ENCODE data around the gene LRRC3B.
"Not testable (repeated sequence)": the region's sequence is repeated elsewhere in the genome, so short reads cannot be mapped to it uniquely, and the experiment has no call there.

Gene LRRC3B

GRCh38 chr3:26622621-26623418 lies at the start of gene LRRC3B:
Gene LRRC3B (plus strand): TSS chr3:26622772. CDS start chr3:26709673, 86,901 bp downstream.
- peak in 40 of 42 donors; percentile 16 to 77 (median 55) for DNase-seq
- intact Hi-C loops (cut with DNase I) = no loop called here

- intact Hi-C loops (cut with DNase I) = no loop called here
- no peak for DNase-seq
Measured at GRCh38 chr3:26574766-26575165, 47.8 kb upstream of the LRRC3B start.

DNA sequence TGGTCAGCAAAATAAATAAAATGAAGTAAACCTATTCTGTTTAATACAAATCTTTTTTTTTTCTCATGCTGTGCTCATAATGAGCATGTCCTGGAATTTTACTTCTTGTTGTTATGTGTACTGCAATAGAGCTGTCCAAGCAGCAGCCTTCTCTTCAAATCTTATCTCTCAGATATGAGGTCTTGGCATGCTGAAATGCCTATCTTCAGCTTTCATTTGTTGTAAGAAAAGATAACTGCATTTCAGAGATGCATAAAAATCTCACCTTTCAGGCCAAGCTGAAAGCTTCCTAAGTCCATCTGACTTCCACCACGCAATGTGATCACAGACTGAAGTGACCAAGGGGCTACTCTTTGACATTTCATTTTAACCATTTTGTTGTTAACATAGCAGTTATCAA lies 43.5 kb upstream of the LRRC3B start:
- intact Hi-C loops (cut with DNase I) = no loop called here
- DNase-seq = no peak

DNA sequence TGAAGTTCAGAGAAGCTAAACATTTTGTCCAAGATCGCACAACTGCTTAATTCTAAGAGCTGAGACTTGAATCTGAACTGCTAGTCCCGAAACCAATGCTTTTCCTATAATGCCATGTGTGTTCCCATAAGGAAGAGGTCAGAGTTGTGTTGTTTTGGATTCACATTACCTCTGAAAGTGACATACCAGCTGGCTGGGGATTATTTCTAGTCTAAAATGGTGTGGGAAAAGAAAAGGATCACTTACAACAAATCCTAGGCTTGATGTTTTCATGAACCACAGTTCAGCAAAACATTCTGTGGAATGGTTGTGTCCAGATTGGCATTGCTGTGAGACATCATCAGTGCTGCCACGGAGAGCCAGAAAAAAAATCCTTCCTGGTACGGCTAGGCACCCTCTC lies 35.0 kb upstream of the LRRC3B start:
- intact Hi-C loops (cut with DNase I) = no loop called here
- DNase-seq = no peak

DNA sequence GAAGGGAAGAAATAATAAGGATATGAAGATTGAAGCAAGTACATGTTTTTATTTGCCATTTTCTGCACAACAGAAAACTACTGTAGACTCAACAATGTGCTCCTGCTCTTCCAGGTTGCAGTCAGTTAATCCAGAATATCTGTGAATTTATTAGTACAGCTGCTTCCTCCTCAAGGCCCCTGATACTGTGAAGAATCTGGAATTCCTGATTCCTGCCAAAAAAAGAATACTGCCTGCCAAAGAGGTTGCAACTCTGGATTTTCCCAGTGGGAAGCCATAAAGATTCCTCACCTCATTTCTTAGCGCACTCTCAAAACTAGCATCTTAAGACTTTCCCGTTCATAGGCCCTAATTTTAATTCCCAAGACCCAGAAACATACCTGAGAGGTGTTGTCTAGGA lies 33.6 kb upstream of the LRRC3B start:
- DNase-seq = no peak
- intact Hi-C loops (cut with DNase I) = no loop called here

DNA sequence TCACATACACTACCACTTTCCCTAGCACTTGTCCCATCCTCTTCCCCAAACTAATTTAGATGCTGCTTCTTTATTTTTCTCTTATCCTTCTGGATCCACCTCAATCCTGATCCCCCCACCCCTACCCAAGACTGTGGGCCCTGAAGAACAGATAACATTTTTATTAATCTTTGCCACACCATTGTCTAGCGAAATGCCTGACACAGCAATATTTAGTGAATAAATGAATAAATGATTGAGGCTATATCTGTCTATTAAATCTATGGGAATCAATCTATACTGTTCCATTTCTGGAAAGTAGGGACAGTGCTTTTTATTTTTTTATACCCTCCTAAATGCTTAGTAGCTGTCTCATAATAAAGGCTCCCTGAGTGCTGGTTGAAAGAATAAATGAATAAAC lies 32.9 kb upstream of the LRRC3B start:
- intact Hi-C loops (cut with DNase I) = no loop called here
- DNase-seq = no peak

GRCh38 chr3:26590919-26591484 lies 31.6 kb upstream of the LRRC3B start:
- DNase-seq = no peak
- intact Hi-C loops (cut with DNase I) = no loop called here

DNA sequence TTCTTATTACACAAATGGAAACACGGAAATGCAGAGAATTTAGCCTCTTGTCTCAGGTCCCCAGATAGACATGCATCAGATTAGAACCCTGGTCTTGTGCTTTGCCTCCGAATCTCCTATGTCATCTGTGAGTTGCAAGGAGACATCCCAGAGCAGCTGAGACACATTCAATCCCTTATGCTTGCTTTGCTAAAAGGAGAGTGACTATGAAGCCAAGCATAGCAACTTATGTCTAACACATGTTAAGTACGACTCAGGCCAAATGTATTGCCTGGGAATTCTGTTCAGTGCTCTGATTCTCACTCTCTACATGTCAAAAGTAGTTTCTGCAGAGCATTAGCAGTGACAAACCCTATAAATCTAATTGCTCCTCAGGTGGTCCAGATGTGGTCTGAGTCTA lies 30.6 kb upstream of the LRRC3B start:
- no peak for DNase-seq
- intact Hi-C loops (cut with DNase I) = no loop called here

DNA sequence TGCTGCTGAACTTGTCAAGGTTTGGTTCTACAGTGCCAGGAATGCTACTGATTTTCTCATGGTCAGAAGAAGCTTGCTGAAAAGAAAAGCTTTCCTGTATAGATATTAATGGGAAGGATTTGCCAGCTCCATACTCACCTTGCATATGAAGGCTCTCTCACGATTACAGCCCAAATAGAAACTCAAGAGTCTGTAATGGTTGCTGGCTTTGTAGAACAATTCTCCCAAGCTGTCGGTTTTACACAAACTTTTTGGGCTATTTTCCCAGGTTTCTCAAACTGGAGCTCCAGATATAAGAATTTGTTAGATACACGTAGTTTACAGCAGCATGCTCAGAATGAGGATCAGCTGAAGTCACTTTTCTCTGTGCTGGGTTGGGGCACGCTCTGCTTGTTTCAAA lies 30.1 kb upstream of the LRRC3B start:
- no peak for DNase-seq
- intact Hi-C loops (cut with DNase I) = no loop called here

DNA sequence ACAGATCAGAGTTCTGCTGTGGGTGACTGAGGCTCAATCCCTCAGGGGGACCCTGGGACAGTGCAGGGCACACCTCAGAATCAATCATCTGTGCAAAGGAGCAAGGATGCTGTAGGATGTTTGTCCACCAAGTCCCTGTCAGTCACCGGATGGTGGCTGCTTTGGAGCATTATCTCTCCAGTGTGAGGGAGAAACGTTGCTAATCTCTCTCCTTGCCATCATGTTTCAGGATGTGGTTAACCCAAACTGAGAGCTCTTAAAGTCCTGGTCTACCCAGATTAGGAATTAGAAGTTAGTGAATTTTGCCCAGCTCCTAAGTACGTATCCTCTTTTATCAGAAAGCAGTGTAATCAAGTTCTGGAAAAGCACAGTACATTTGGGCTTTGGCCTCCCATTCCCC lies 26.2 kb upstream of the LRRC3B start:
- intact Hi-C loops (cut with DNase I) = no loop called here
- DNase-seq = no peak

GRCh38 chr3:26603311-26603710 lies 19.3 kb upstream of the LRRC3B start:
- intact Hi-C loops (cut with DNase I); DNase-seq: not testable (repeated sequence)

- intact Hi-C loops (cut with DNase I); DNase-seq: not testable (repeated sequence)
Measured at GRCh38 chr3:26603771-26604170, 18.8 kb upstream of the LRRC3B start.

- intact Hi-C loops (cut with DNase I) = no loop called here
- DNase-seq = no peak
Measured at GRCh38 chr3:26614006-26614685, 8.4 kb upstream of the LRRC3B start.

DNA sequence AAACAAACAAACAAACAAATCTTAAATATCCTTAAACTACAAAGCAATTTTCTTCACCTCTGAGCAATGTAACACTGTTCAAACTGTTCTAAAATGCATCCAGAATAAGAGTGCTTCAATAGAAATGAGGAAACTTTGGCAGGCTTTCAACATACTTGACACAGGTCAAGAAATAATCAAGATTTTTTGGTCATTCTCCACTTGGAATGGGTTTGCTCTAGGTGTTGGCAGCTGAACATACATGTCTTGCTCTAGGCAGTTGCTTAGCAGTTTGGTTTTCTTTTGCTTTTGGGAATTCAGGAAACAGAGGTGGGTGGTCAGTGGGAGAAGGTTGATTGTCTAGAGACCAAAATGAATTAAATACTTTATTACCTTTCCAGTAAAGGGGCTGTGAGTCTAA lies 1.4 kb upstream of the LRRC3B start:
- DNase-seq = no peak
- intact Hi-C loops (cut with DNase I) = no loop called here

DNA sequence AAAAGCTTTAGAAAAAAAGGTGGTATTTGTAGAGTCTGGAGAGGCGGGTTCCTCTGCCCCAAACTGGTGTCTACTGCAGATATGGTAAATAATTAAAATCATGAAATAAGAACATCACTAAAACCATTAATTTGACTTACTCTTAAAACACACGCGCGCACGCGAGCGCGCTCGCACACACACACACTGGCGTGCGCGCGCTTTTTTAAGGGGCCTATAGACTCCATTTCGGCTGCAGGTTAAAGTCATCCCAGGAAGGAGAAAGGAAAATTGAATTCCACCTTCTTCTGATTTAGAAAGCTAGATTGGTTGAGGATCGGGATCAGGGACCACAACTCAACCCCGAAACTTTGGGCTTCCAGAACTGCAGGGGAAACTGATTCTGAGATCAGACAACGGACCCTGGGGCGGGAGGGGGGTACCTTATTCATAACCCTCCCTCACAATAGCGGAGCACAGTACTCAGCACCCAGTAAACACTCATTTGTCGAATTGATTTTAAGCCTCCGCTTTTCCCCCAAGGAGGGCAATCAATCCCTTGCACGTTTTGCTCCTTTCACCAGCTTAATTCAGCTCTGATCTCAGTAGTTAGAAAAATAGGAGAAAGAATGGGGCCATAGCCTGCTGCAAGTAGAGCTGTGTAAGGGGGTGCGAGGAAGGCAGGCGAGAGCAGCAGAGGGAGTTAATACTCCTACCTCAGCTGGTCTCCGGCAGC lies 509 bp upstream of the LRRC3B start:
- intact Hi-C loops (cut with DNase I) = no loop called here
- DNase-seq = peak in 35 of 42 donors; percentile 13 to 73 (median 39)

DNA sequence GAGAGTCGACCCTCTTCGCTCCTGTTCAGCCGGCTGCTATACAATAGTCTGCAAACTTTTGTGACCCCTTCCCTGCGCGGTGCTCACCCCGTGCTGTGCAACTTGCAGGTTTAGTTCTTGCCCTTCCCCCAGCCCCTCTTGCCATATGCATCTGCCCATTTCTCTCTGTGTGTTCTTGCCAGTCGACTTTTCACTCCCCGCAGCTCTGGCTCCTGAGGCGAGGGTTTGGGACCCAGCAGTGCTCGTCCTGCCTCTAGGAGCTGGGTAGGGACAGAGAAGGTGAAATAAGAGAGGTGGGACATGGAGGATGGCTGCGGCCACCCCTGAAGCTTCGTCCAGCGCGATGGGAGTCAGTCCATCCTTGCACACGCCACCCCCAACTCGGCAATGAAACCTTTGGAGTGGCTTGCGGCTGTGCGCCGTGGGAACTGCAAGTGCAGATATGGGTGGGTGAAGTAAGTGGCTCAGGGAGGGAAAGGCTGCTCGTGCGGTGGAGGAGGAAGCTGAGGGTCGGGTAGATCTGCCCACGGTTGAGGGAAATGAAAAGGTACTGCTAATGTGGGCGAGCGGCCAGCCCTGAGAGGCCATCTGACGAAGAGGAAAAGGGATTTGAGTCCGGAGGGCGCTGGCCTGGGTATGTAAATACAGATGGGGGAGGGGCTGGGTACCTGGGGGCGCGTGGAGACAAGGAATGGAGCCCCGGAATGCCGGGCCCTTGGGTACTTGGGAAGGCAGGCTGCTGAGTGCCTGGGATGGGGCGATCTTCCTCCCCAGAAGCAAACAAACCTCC lies 1.0 kb downstream of the LRRC3B start:
- DNase-seq = peak in 39 of 42 donors; percentile 4 to 67 (median 27)
- intact Hi-C loops (cut with DNase I) = no loop called here

- peak in 39 of 42 donors; percentile 17 to 77 (median 55) for DNase-seq
- intact Hi-C loops (cut with DNase I) = no loop called here
Measured at GRCh38 chr3:26624209-26624765, 1.7 kb downstream of the LRRC3B start.

GRCh38 chr3:26625187-26625586 lies 2.6 kb downstream of the LRRC3B start:
- intact Hi-C loops (cut with DNase I) = no loop called here
- DNase-seq = peak in 26 of 42 donors; percentile 3 to 47 (median 27)

GRCh38 chr3:26627080-26627479 lies 4.5 kb downstream of the LRRC3B start:
- intact Hi-C loops (cut with DNase I) = no loop called here
- DNase-seq = no peak
